Stimulated activated CD8-positive, alpha-beta memory T cell treated with anti-CD3 and anti-CD28 coated beads, Interleukin-7, amount 100 ng/mL, for 24 hours (primary cell): Measurements from ENCODE around the gene UBASH3B.

ENCODE experiments used
- DNase-seq: peaks from one replicate; pipeline ENCODE4 v3.0.0-alpha.2; 2020; ENCODE audit warnings: low read depth

The UBASH3B gene

DNA sequence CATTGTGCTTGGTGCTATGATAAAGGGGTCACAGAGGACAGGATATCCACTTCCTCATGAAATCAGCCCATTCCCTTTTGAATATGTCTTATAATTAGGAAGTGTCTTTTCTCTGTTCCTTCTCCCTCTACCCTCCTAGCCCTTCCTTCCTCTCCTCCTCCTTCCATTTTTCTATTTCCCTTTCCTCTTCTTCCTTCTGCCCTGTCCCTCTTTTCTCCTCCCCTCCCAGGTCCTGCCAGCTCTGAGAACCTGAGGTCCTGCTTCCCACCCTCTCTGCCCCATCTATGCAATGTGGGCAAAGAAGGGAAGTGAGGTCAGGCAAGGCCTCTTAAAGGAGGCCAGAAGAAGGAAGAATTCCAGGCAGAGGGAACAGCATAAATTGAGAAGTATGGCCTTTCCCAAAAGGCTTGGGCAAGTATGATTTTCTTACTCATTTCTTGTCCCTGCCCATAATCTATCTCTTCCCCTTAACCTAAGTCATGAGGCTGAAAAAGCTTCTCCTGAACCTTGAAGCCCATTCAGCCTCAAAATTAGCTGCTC is 7.7 kb upstream of the UBASH3B start:
- no peak for DNase-seq

DNA sequence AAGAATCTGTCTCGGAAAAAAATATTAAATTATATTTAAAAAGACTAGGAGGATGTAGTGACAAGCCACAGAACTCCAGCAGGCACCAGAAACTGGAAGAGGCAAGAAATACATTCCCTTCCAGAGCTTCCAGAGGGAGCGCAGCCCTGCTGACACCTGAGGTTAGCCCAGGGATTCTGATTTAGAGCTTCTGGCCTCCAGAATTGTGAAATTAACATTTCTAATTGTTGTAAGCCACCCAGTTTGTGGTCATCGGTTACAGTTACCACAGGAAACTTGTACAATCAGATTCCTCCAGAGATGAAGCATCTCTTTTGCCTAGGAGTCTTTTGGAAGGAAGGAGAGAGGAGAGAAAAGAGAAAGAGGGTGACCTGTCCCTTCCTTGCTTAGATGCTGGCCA is 6.4 kb upstream of the UBASH3B start:
- DNase-seq = no peak

- DNase-seq = no peak
Measured at GRCh38 chr11:122650619-122651018, 4.9 kb upstream of the UBASH3B start.

DNA sequence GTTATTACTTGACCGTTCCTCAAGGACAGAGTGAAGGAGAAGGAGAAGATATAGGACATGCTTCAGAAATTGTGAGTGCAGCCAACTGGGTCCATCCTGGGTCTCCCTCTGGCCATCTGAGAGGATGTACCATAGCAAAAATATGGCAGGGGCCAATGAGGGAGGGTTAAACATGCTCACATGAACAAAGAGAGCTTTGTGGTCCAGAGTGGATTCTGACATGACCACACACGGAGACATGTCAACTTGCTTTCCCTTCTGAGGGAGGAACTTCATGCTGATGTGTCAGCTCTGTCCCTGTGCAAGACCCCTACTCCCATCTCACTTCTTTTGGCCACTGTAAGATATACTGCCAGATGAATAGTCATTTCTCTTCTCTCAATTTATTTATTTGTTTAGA is 3.0 kb upstream of the UBASH3B start:
- DNase-seq = no peak

GRCh38 chr11:122653916-122654585 is 1.5 kb upstream of the UBASH3B start:
- no peak for DNase-seq

DNA sequence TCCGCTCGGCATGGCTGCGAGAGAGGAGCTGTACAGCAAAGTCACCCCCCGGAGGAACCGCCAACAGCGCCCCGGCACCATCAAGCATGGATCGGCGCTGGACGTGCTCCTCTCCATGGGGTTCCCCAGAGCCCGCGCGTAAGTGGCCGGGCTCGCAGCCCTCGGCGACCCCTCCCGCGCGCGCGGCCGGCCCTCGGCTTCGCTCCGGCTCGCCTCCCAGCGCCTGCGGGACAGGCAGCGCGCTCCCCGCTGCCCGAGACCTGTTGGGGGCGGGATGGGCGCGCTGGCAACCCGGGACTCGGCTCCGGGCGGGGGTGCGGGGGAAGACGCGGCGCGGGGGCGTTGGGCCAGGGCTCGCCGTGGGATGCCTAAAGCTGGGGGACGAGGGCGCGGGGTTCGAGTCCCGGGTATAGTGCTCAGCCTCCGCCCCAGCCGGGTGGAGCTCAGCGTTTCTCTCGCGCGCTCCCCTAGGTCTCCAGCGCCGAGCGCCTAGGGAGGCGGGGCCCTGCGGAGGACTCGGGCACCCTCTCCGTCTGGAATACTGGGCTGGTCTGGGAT is 630 bp downstream of the UBASH3B start:
- no peak for DNase-seq

GRCh38 chr11:122656631-122657101 is 1.1 kb downstream of the UBASH3B start:
- DNase-seq = no peak

DNA sequence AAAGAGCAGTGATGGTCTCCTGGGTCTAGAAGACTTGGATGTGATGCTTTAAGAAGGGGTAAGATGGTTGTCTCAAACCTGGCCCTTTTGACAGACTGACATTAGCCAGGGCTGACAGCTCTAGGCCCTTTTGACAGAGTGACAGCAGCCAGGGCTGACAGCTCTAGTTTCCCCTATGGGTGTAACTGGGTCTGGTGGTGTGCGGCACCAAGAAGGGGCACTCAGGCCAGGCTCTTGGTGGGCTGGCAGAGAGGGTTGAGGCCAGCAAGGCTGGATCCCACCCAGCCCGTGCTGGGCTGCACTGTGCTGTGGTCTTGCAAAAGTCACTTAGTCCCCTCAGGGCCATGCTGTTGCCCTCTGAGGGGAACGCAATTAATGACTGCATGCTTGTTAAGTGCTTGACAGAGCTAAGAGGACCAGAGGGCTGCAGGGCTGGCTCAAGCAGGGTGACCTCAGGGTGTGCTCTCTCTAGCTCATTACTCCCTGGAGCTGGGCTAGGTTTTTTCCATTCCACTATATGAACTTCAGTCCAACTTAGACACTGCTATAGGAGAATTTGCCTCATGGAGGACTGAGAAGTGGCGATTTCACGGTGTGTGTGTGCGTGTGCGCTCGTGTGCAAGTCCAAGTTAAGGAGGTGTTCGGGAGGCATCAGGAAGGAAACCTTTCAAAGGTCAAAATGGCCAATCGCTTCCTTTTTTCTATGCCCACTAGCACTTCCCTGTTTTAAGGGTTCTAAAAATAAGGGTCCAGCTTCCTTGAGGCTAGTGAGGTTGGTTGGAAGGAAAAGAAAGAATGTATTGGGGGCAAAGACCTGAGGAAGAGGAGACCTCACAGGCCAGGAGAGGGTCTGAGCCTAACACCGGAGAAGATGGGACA is 4.4 kb downstream of the UBASH3B start:
- DNase-seq = no peak

DNA sequence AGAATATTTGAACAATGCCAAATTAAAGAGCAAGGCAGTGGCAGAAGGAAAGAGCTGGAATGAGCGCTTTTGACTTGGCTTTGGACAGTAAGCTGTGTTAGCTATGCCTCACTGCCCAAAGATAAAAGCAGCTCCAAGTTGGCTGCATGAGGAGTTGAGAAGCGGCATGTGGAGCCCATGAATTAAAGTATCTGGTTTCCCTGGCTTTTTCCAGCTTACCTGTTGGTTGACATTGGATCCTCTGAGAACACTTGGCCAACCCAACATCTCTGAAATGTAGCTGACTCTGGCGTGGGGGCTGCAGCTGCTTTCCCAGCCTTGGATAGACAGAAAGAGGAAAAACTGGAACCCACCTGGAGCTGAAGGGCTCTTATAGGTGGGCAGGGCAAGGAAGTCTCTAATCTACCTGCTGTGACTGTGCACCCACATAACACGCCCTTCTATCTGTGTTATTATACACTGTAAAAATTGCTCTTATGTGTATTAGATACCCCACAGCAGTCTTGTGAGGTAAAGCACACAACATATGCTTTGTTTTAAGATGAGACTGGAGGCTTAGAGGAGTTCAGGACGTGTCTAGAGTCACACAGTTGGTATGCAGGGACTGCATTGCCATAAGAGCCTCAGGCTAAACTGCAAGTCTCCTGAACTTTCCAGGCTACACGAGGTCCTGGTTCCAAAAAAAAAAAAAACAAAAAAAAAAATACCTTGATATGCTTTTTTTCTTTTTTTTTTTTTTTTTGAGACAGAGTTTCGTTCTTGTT is 5.8 kb downstream of the UBASH3B start:
- no peak for DNase-seq

DNA sequence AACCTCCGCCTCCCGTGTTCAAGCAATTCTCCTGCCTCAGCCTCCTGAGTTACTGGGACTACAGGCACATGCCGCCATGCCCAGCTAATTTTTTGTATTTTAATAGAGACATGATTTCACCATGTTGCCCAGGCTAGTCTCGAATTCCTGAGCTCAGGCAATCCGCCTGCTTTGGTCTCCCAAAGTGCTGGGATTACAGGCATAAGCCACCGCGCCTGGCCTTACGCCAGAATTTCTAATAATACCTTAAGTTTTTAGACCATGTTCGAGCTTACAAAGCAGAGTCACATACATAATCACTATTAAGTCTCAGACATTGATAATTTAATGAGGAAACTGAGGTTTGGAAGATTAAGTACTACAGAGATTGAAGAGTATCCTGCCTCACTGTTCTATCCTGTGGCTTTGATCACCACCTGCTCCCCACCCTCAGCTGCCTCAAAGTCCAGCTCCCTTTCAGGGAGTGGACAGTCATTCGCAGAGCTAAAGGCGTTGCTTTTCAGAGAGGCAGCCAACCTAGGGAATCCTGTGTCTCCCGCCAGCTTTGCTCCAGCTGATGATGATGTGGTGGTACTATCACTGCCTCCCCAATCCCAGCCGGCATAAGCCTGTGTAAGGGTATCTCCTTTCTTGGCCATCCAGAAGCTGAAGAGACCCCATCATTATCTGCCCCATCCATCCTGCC is 7.7 kb downstream of the UBASH3B start:
- no peak for DNase-seq

GRCh38 chr11:122663764-122664163 is 8.2 kb downstream of the UBASH3B start:
- no peak for DNase-seq

GRCh38 chr11:122664188-122664587 is 8.7 kb downstream of the UBASH3B start:
- no peak for DNase-seq

GRCh38 chr11:122665861-122666260 is 10.3 kb downstream of the UBASH3B start:
- DNase-seq = no peak

GRCh38 chr11:122666743-122667142 is 11.2 kb downstream of the UBASH3B start:
- DNase-seq = no peak

- no peak for DNase-seq
Measured at GRCh38 chr11:122668562-122669090, 13.1 kb downstream of the UBASH3B start.

GRCh38 chr11:122670131-122670530 is 14.6 kb downstream of the UBASH3B start:
- no peak for DNase-seq

GRCh38 chr11:122671400-122671891 is 15.9 kb downstream of the UBASH3B start:
- no peak for DNase-seq

DNA sequence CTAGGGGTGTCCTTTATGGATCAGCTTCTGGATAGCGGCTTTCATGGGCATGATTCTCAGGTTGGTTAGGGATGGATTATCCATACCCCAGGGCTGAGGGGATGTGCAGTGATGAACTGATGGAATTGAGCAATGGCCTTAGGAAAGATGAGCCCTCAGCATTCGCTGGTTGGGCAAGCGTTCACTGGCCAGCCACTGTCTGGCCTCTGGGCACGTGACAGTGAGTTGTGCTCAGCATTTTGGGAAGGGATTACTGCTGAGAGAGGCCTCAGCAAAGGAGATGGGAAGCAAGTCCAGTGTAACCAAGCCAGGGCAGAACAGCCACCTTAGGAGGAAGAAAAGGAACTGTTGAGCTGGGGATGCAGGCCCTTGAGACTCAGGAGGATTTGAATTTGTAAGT is 17.4 kb downstream of the UBASH3B start:
- no peak for DNase-seq

DNA sequence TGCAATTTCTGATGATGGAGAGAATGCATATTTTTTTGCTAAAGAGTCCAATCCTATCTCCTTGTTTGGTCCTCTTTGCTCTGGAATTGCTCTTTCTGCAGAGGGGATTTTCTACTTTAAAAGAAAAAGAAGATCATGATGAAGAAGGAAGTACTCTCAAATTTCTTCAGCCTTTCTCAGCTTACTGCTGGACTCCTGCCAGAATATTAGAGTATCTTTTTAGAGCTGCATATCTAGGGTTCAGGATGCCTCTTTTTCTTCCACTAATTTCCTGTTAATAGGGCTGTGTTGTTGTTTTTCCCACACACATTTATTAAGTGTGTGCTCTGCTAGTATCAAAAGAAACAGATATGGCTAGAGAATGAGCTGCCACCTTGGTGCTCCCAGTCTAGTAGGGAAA is 18.2 kb downstream of the UBASH3B start:
- no peak for DNase-seq

DNA sequence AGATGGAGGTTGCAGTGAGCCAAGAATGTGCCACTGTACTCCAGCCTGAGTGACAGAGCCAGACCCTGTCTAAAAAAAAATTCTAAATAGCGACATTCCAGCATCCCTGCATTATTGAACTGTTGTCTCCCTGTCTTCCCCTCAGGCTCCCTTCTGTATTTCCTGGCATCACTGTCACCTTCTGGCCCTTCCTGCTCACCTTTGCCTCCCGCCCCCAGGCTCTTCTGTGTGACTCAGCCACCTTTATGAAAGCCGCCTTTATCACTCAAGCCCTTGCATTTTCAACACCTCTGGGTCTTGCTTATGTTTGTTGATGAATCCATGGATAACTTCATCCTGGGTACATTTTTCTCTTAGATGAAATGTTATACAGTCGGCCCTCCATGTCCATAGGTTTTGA is 21.1 kb downstream of the UBASH3B start:
- no peak for DNase-seq

- no peak for DNase-seq
Measured at GRCh38 chr11:122677256-122677655, 21.7 kb downstream of the UBASH3B start.
